Calu3 (cell line): ENCODE results near the gene MRM3. TPM values are rescaled to one million over a fixed set of nuclear protein-coding genes. Genes with fewer than 3 reads are reported as not detected.

Source experiments
- BruUV-seq: library from RNA; stranded (reverse); fragments of 400-500 nt; replicated peaks from 2 replicates; lab custom pipeline; 2021; lab: Mats Ljungman, UMichigan
- CTCF ChIA-PET: fragments of 300-600 bp; sonication (Branson Sonifier 250); formaldehyde crosslinking; loops from one replicate; lab custom pipeline; 2022; ENCODE audit warnings: antibody characterized with exemption; lab: Charles Lee
- DNase-seq: peaks from one replicate; pipeline ENCODE4 v3.0.0; 2022
- H3K27ac Mint-ChIP-seq: one replicate; pipeline ENCODE4 v1.8.0; 2022; ENCODE audit warnings: mixed read lengths; ENCODE audit not compliant: unreplicated experiment
- H3K27me3 Mint-ChIP-seq: one replicate; pipeline ENCODE4 v1.8.0; 2022; ENCODE audit warnings: mixed read lengths; ENCODE audit not compliant: unreplicated experiment
- H3K36me3 Mint-ChIP-seq: one replicate; pipeline ENCODE4 v1.8.0; 2022; ENCODE audit warnings: mild to moderate bottlenecking, moderate library complexity, mixed read lengths; ENCODE audit not compliant: insufficient read depth, unreplicated experiment
- H3K4me1 Mint-ChIP-seq: one replicate; pipeline ENCODE4 v1.8.0; 2022; ENCODE audit warnings: mild to moderate bottlenecking, low read depth, mixed read lengths; ENCODE audit not compliant: unreplicated experiment
- H3K4me3 Mint-ChIP-seq: one replicate; pipeline ENCODE4 v1.8.0; 2022; ENCODE audit warnings: mild to moderate bottlenecking, low read depth, moderate library complexity, mixed read lengths; ENCODE audit not compliant: unreplicated experiment
- H3K9me3 Mint-ChIP-seq: one replicate; pipeline ENCODE4 v1.8.0; 2022; ENCODE audit warnings: low read depth, mixed read lengths; ENCODE audit not compliant: unreplicated experiment
- CTCF ChIP-seq: fragments of 200-600 bp; IDR thresholded peaks from one replicate; pipeline ENCODE4 v1.8.0; 2022; ENCODE audit warnings: antibody characterized with exemption; ENCODE audit not compliant: unreplicated experiment
- intact Hi-C: fragments of 100-400 bp; cut with micrococcal nuclease; formaldehyde crosslinking; loops from one replicate; pipeline ENCODE4 v1.10.0; 2022; ENCODE audit not compliant: unreplicated experiment
- total RNA-seq: library from RNA; stranded (reverse); gene quantifications from 2 replicates; pipeline ENCODE4 v1.2.3, GENCODE V29; 2022

Gene MRM3
- total RNA-seq, 1 experiment from 2014 or later, result 15.0 TPM

- Mint-ChIP-seq H3K4me3 (no peak overlapping the region), H3K9me3 (no peaks in the 10 kb centered on the region), H3K36me3 (peaks cover 4% of the 10 kb centered on the region), H3K27ac (no peak overlapping the region), H3K4me1 (no peaks in the 10 kb centered on the region), H3K27me3 (no peaks in the 10 kb centered on the region)
- intact Hi-C loops, result no loop called here
- no peak for DNase-seq
- CTCF ChIA-PET, result no interaction called here
- no TSS peak for BruUV-seq
- no peak for TF ChIP-seq CTCF
These were observed 15.2 kb downstream of the MRM3 start for GRCh38 chr17:797236-797840.

GRCh38 chr17:798246-798645 lies 16.1 kb downstream of the MRM3 start:
- DNase-seq, result no peak
- Mint-ChIP-seq H3K4me3 (no peak overlapping the region), H3K36me3 (peaks cover 4% of the 10 kb centered on the region), H3K27me3 (no peaks in the 10 kb centered on the region), H3K27ac (no peak overlapping the region), H3K9me3 (no peaks in the 10 kb centered on the region), H3K4me1 (no peaks in the 10 kb centered on the region)
- CTCF ChIA-PET, result interaction anchor here (0.7 kb wide), 1 partner anchor 210 kb away, joined by 4 read pairs; no protein-coding TSS in a partner anchor
- TF ChIP-seq CTCF, result no peak
- BruUV-seq, result no TSS peak
- intact Hi-C loops, result no loop called here

GRCh38 chr17:799261-799660 lies 17.1 kb downstream of the MRM3 start:
- H3K27ac Mint-ChIP-seq, result no peak overlapping the region
- no peaks in the 10 kb centered on the region for H3K4me1 Mint-ChIP-seq
- H3K36me3 Mint-ChIP-seq, result peaks cover 4% of the 10 kb centered on the region
- DNase-seq, result no peak
- H3K27me3 Mint-ChIP-seq, result no peaks in the 10 kb centered on the region
- no peak for TF ChIP-seq CTCF
- H3K4me3 Mint-ChIP-seq, result no peak overlapping the region
- intact Hi-C loops, result no loop called here
- CTCF ChIA-PET, result interaction anchor here (0.7 kb wide), 1 partner anchor 22 kb away, joined by 3 read pairs; no protein-coding TSS in a partner anchor
- BruUV-seq, result no TSS peak
- no peaks in the 10 kb centered on the region for H3K9me3 Mint-ChIP-seq

- CTCF ChIA-PET, result no interaction called here
- no peaks in the 10 kb centered on the region for H3K36me3 Mint-ChIP-seq
- BruUV-seq, result no TSS peak
- H3K27me3 Mint-ChIP-seq, result no peaks in the 10 kb centered on the region
- no peak for TF ChIP-seq CTCF
- DNase-seq, result no peak
- H3K9me3 Mint-ChIP-seq, result no peaks in the 10 kb centered on the region
- H3K4me1 Mint-ChIP-seq, result no peaks in the 10 kb centered on the region
- no peak overlapping the region for H3K4me3 Mint-ChIP-seq
- intact Hi-C loops, result no loop called here
- no peak overlapping the region for H3K27ac Mint-ChIP-seq
These were observed 18.5 kb downstream of the MRM3 start for GRCh38 chr17:800446-801242.
